CD4-positive, alpha-beta memory T cell (primary cell): Measurements from ENCODE around the gene UBE2E1. TPM values are rescaled to one million over a fixed set of nuclear protein-coding genes. Genes with fewer than 3 reads are reported as not detected.
A peak's percentile ranks its signal among the peaks of the same experiment; 100 is the strongest.
"Not testable (repeated sequence)": the region's sequence is repeated elsewhere in the genome, so short reads cannot be mapped to it uniquely, and the experiment has no call there.

Source experiments
- CTCF ChIA-PET: fragments of 350-600 bp; sonication (Branson Sonifier 250); formaldehyde crosslinking; loops from one replicate; lab custom pipeline; 2021; ENCODE audit warnings: inconsistent platforms; ENCODE audit not compliant: partially characterized antibody; lab: Charles Lee
- POLR2A ChIA-PET: fragments of 350-600 bp; sonication (Branson Sonifier 250); formaldehyde crosslinking; loops from one replicate; lab custom pipeline; 2021; ENCODE audit not compliant: partially characterized antibody; lab: Charles Lee
- DNase-seq, 5 donors: peaks; one replicate each; pipeline versions ENCODE4 v3.0.0 to v3.0.0-alpha.2; 2020 to 2022; ENCODE audit warnings: mixed read lengths in 1 of 5
- H3K27ac ChIP-seq: one replicate; pipeline ENCODE4 v1.7.0; 2013; ENCODE audit warnings: low read depth, low read length
- H3K27me3 ChIP-seq: 2 replicates; pipeline ENCODE4 v1.7.0; 2013; ENCODE audit warnings: mild to moderate bottlenecking, low read length, moderate library complexity; ENCODE audit not compliant: insufficient read depth
- H3K36me3 ChIP-seq: 2 replicates; pipeline ENCODE4 v1.7.0; 2013; ENCODE audit warnings: mild to moderate bottlenecking, low read length, moderate library complexity; ENCODE audit not compliant: insufficient read depth
- H3K4me1 ChIP-seq: 2 replicates; pipeline ENCODE4 v1.7.0; 2013; ENCODE audit warnings: mild to moderate bottlenecking, low read length, moderate library complexity; ENCODE audit not compliant: insufficient read depth
- H3K4me3 ChIP-seq, 2 donors: one replicate each; pipeline ENCODE4 v1.7.0; 2013; ENCODE audit warnings: low read length in 2 of 2, mild to moderate bottlenecking in 1 of 2
- H3K9me3 ChIP-seq, 2 donors: one replicate each; pipeline ENCODE4 v1.7.0; 2013; ENCODE audit warnings: low read length in 2 of 2, control low read depth in 1 of 2; ENCODE audit not compliant: control insufficient read depth in 1 of 2
- H3K27ac Mint-ChIP-seq, 7 donors: one replicate each; pipeline ENCODE4 v1.8.0; 2020 to 2021; ENCODE audit warnings: mixed read lengths in 7 of 7, mild to moderate bottlenecking in 6 of 7, inconsistent platforms in 3 of 7, moderate library complexity in 3 of 7
- H3K27me3 Mint-ChIP-seq, 2 donors: one replicate each; pipeline ENCODE4 v1.8.0; 2020 to 2021; ENCODE audit warnings: mixed read lengths in 2 of 2
- H3K36me3 Mint-ChIP-seq, 2 donors: one replicate each; pipeline ENCODE4 v1.8.0; 2020 to 2021; ENCODE audit warnings: mixed read lengths in 2 of 2, inconsistent platforms in 1 of 2, mild to moderate bottlenecking in 1 of 2
- H3K4me1 Mint-ChIP-seq, 4 donors: one replicate each; pipeline ENCODE4 v1.8.0; 2020 to 2021; ENCODE audit warnings: mixed read lengths in 4 of 4, mild to moderate bottlenecking in 1 of 4
- H3K4me3 Mint-ChIP-seq, 8 donors: one replicate each; pipeline ENCODE4 v1.8.0; 2020 to 2021; ENCODE audit warnings: mixed read lengths in 8 of 8, mild to moderate bottlenecking in 7 of 8, moderate library complexity in 6 of 8, inconsistent platforms in 3 of 8
- H3K9me3 Mint-ChIP-seq, 8 donors: one replicate each; pipeline ENCODE4 v1.8.0; 2020 to 2021; ENCODE audit warnings: mixed read lengths in 8 of 8, mild to moderate bottlenecking in 5 of 8, inconsistent platforms in 3 of 8, moderate library complexity in 1 of 8
- intact Hi-C: fragments of 100-400 bp; cut with micrococcal nuclease; formaldehyde crosslinking; loops from one replicate; pipeline ENCODE4 v1.15.1; 2023
- polyA plus RNA-seq, 2 donors: library from polyadenylated mRNA; unstranded; fragments of 300-500 nt; fragmentation: Illumina TruSeq; gene quantifications; one replicate each; pipeline ENCODE4 v1.2.3, GENCODE V29; 2021
- total RNA-seq, 2 experiments: library from RNA; stranded (reverse); gene quantifications; one replicate each; pipeline ENCODE4 v1.2.3, GENCODE V29; 2021

Gene UBE2E1
- total and polyA plus RNA-seq, 4 experiments from 2014 or later: 10.9 to 61.4 (median 35.7) TPM

DNA sequence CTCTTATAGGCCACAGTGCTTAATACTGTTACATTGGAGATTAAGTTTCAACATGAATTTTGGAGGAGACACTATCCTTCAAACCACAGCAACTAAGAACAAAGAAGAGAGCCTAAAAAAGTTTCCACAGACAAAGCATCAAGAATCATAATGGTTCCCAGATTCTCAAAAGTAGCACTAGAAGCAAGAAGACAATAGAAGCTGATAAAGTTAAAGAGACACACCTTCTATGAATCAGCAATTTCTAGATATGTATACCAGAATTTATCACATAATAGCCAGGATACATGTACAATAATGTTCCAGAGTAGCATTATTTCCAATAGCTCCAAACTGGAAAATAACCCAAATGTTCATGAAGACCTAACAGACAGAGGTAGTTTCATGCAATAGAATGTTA lies 98.8 kb downstream of the UBE2E1 start:
- no peaks in the 10 kb centered on the region for H3K4me1 Mint-ChIP-seq
- no peaks in the 10 kb centered on the region for H3K27me3 Mint-ChIP-seq
- ChIA-PET CTCF (no interaction called here), POLR2A (no interaction called here)
- no peak overlapping the region for H3K4me3 Mint-ChIP-seq
- intact Hi-C loops: no loop called here
- Histone ChIP-seq H3K27me3 (no peaks in the 10 kb centered on the region), H3K4me1 (no peaks in the 10 kb centered on the region), H3K4me3 (no peak overlapping the region), H3K36me3 (no peaks in the 10 kb centered on the region), H3K9me3 (no peaks in the 10 kb centered on the region), H3K27ac (no peak overlapping the region)
- H3K9me3 Mint-ChIP-seq: peaks cover 0 to 4% (median 0%) of the 10 kb centered on the region in 8 donors
- peak overlapping the region in 1 of 7 donors; percentile 32 for H3K27ac Mint-ChIP-seq
- peaks cover 15 to 23% of the 10 kb centered on the region in 2 donors for H3K36me3 Mint-ChIP-seq
- no peak for DNase-seq

DNA sequence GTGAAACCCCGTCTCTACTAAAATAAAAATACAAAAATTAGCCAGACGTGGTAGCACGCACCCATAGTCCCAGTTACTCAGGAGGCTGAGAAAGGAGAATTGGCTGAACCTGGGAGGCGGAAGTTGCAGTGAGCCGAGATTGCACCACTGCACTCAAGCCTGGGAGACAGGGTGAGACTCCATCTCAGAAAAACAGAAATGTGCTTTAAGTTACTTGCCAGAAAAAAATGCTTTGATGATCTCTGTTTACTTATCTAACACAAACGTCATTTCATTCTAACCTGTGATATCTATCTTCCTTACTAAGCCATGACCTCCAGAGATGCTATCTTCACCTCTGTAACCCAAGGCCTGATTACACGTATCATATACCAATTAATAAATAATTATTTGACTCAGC lies 103.6 kb downstream of the UBE2E1 start:
- CTCF ChIA-PET: no interaction called here
- POLR2A ChIA-PET: no interaction called here

DNA sequence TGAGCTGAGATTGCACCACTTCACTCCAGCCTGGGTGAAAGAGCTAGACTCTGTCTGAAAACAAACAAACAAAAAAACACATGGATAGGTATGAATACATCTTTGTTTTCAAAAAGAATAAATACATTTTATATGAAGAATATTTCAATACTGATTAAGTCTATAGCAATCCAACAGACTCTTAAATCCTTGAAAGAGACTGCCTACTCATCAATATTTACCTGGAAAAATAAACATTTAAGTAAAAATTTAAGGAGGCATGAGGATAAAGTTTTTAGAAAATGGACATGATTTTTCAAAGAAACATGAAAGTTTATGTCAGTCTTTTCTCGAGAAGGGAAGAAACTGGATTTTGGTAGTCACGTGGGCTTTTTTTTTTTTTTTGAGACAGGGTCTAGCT lies 105.6 kb downstream of the UBE2E1 start:
- Mint-ChIP-seq H3K27ac (no peak overlapping the region), H3K4me1 (peaks cover 11 to 20% (median 16%) of the 10 kb centered on the region in 4 donors), H3K9me3 (no peaks in the 10 kb centered on the region), H3K27me3 (peaks cover 0 to 4% of the 10 kb centered on the region in 2 donors), H3K36me3 (peaks cover 0 to 6% of the 10 kb centered on the region in 2 donors), H3K4me3 (no peak overlapping the region)
- DNase-seq: no peak
- Histone ChIP-seq H3K9me3 (no peaks in the 10 kb centered on the region), H3K4me1 (peaks cover 14% of the 10 kb centered on the region), H3K36me3 (no peaks in the 10 kb centered on the region), H3K4me3 (no peak overlapping the region), H3K27me3 (no peaks in the 10 kb centered on the region), H3K27ac (no peak overlapping the region)
- intact Hi-C loops: loop anchor here (10.0 kb wide), 1 partner anchor 1753 kb away; the partner anchor contains the start of gene TOP2B
- CTCF ChIA-PET: no interaction called here
- POLR2A ChIA-PET: no interaction called here

More for the DNA sequence above, 103.6 kb downstream of the UBE2E1 start:
- Mint-ChIP-seq H3K4me3 (no peak overlapping the region), H3K9me3 (no peaks in the 10 kb centered on the region), H3K4me1 (peaks cover 0 to 4% (median 2%) of the 10 kb centered on the region in 4 donors), H3K27ac (no peak overlapping the region), H3K27me3 (no peaks in the 10 kb centered on the region), H3K36me3 (peaks cover 2 to 8% of the 10 kb centered on the region in 2 donors)
- no peaks in the 10 kb centered on the region for H3K36me3 ChIP-seq
- H3K4me1 ChIP-seq: no peaks in the 10 kb centered on the region
- no peaks in the 10 kb centered on the region for H3K9me3 ChIP-seq
- intact Hi-C loops: no loop called here
- H3K27ac ChIP-seq: no peak overlapping the region
- DNase-seq: no peak
- H3K27me3 ChIP-seq: no peaks in the 10 kb centered on the region
- H3K4me3 ChIP-seq: no peak overlapping the region

DNA sequence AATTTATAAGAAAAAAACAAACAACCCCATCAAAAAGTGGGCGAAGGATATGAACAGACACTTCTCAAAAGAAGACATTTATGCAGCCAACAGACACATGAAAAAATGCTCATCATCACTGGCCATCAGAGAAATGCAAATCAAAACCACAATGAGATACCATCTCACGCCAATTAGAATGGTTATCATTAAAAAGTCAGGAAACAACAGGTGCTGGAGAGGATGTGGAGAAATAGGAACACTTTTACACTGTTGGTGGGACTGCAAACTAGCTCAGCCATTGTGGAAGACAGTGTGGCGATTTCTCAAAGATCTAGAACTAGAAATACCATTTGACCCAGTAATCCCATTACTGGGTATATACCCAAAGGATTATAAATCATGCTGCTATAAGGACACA lies 106.6 kb downstream of the UBE2E1 start:
- H3K36me3 ChIP-seq, CTCF ChIA-PET, POLR2A ChIA-PET, H3K4me3 ChIP-seq, H3K4me3 Mint-ChIP-seq, H3K27me3 Mint-ChIP-seq, H3K9me3 ChIP-seq, H3K27ac Mint-ChIP-seq, DNase-seq, H3K27me3 ChIP-seq, H3K27ac ChIP-seq, H3K9me3 Mint-ChIP-seq: not testable (repeated sequence)
- peaks cover 12 to 29% (median 16%) of the 10 kb centered on the region in 4 donors for H3K4me1 Mint-ChIP-seq
- H3K36me3 Mint-ChIP-seq: peaks cover 0 to 14% of the 10 kb centered on the region in 2 donors
- intact Hi-C loops: loop anchor here (10.0 kb wide), 1 partner anchor 1752 kb away; the partner anchor contains the start of gene TOP2B
- H3K4me1 ChIP-seq: peaks cover 14% of the 10 kb centered on the region

DNA sequence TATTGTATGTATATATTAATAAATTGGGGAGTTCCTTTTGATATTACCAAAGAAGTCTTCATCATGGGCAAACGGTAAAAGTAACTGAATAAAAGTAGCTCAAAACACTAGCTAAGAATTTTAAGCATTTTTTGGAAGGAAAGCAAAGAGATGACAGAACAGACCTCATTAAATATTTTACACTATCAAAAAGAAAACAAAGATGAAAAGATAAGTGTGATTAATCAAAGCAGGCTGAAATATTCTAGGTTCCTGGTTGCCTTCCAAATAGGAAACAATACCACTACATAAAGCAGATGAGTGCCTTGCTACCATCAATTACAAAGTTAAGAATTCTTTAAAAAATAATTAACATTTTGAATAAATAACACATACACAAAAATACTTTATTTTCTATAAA lies 107.4 kb downstream of the UBE2E1 start:
- Mint-ChIP-seq H3K9me3 (no peaks in the 10 kb centered on the region), H3K27me3 (peaks cover 0 to 4% of the 10 kb centered on the region in 2 donors), H3K36me3 (peaks cover 8 to 20% of the 10 kb centered on the region in 2 donors), H3K4me3 (no peak overlapping the region), H3K27ac (no peak overlapping the region), H3K4me1 (peaks cover 17 to 38% (median 21%) of the 10 kb centered on the region in 4 donors)
- Histone ChIP-seq H3K36me3 (peaks cover 3% of the 10 kb centered on the region), H3K9me3 (no peaks in the 10 kb centered on the region), H3K27me3 (no peaks in the 10 kb centered on the region), H3K27ac (no peak overlapping the region), H3K4me1 (peaks cover 19% of the 10 kb centered on the region), H3K4me3 (no peak overlapping the region)
- ChIA-PET CTCF (interaction anchor here (0.8 kb wide), 1 partner anchor 9 kb away, joined by 3 read pairs; no protein-coding TSS in a partner anchor), POLR2A (no interaction called here)
- DNase-seq: no peak
- intact Hi-C loops: loop anchor here (10.0 kb wide), 1 partner anchor 1752 kb away; the partner anchor contains the start of gene TOP2B

DNA sequence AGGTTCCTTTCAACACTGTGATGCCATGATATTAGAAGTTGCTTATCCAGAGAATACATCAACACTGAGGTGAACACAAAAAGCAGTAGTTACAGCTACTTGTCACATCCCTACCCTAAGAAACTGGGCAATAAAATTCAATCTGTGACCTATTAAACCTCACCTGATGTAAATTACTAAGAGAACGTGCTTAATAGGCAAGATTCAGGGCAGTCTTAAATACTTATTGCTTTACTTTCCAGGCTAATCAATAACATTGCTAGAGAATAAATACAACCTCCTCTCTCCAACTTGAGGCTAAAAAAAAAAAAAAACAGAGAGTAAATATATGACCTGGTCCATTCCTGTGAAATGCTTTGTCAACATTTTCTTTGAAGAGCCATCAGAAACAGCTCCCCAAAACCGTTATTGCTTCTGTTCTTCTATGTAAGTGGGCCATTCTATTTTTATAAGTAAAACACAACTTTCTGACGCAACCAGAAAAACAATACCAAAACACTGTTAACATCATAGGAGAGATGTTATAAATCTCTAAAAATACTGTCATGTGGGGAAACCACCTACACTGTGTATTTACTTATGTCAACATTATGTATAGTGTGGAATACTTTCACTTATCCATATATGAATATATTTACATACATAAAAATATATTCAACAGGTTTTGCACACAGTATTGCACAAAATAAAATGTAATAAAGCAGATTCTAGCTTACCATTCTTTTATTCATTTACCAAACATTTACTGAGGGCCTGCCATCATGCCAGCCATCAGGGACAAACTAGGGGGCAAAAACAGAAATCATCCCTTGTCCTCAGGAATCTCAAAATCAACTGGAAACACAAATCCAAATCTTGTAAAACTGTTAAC lies 108.4 kb downstream of the UBE2E1 start:
- Histone ChIP-seq H3K4me3 (no peak overlapping the region), H3K4me1 (peaks cover 29% of the 10 kb centered on the region), H3K9me3 (no peaks in the 10 kb centered on the region), H3K27me3 (no peaks in the 10 kb centered on the region), H3K27ac (no peak overlapping the region), H3K36me3 (peaks cover 11% of the 10 kb centered on the region)
- CTCF ChIA-PET: interaction anchor here (1.3 kb wide), 1 partner anchor 22 kb away, joined by 3 read pairs; no protein-coding TSS in a partner anchor
- Mint-ChIP-seq H3K9me3 (no peaks in the 10 kb centered on the region), H3K36me3 (peaks cover 17 to 29% of the 10 kb centered on the region in 2 donors), H3K27me3 (peaks cover 0 to 4% of the 10 kb centered on the region in 2 donors), H3K4me1 (peaks cover 24 to 47% (median 29%) of the 10 kb centered on the region in 4 donors), H3K4me3 (no peak overlapping the region), H3K27ac (peak overlapping the region in 2 of 7 donors; percentile 29 to 100)
- POLR2A ChIA-PET: no interaction called here
- intact Hi-C loops: loop anchor here (10.0 kb wide), 1 partner anchor 1751 kb away; the partner anchor contains the start of gene TOP2B
- DNase-seq: no peak

DNA sequence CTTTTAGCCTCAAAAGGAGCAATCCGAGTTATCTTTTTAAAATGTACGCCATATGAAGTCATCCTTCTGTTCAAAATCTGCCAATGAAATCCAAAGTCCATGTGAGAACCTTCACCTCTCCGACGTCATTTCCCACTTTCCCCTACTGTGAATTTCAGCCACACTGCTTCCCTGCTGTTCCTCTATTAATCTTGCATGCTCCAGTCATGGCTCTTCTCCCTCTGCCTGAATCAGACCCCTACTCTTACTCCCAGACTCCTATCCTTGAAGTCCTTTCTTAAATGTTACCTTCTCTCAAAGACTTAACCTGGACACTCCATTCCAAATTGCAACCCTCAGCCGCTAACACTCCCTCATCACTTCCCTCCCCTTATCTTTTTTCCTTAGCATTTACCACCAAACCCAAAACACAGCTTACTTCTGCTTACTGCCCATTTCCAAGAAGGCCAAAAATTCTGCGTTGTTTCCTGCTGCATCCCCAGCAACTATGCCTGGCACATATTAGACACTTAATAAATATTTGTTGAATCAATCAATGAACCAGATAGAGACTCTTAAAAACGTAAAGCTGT lies 109.9 kb downstream of the UBE2E1 start:
- H3K9me3 Mint-ChIP-seq: no peaks in the 10 kb centered on the region
- Histone ChIP-seq H3K36me3 (peaks cover 23% of the 10 kb centered on the region), H3K27ac (no peak overlapping the region), H3K4me3 (no peak overlapping the region), H3K9me3 (no peaks in the 10 kb centered on the region), H3K27me3 (no peaks in the 10 kb centered on the region), H3K4me1 (peaks cover 37% of the 10 kb centered on the region)
- POLR2A ChIA-PET: interaction anchor here (2.0 to 4.9 kb wide), 6 partner anchors 8 to 109 kb away, joined by 5 to 142 read pairs (median 10); partner anchors contain the start of gene NR1D2
- intact Hi-C loops: loop anchor here (1.0 to 10.0 kb wide), 2 partner anchors 110 to 1749 kb away; partner anchors contain the start of genes TOP2B and UBE2E1
- H3K27ac Mint-ChIP-seq: peak overlapping the region; percentile 32 to 100 (median 98)
- CTCF ChIA-PET: interaction anchor here (1.2 to 1.3 kb wide), 2 partner anchors 22 to 27 kb away, joined by 4 read pairs; no protein-coding TSS in a partner anchor
- H3K36me3 Mint-ChIP-seq: peaks cover 29 to 43% of the 10 kb centered on the region in 2 donors
- H3K4me3 Mint-ChIP-seq: peak overlapping the region; percentile 98 to 99 (median 99)
- DNase-seq: no peak
- H3K27me3 Mint-ChIP-seq: peaks cover 0 to 4% of the 10 kb centered on the region in 2 donors
- H3K4me1 Mint-ChIP-seq: peaks cover 28 to 61% (median 40%) of the 10 kb centered on the region in 4 donors
